Embryonic facial prominence (tissue), 1 donor: ENCODE results near the gene BAHCC1.

Source experiments
- DNase-seq: peaks from one replicate; pipeline ENCODE4 v3.0.0-alpha.2; 2016; ENCODE audit errors: extremely low spot score

Gene BAHCC1

GRCh38 chr17:81398176-81398831 is 3.0 kb downstream of the BAHCC1 start:
- DNase-seq = no peak

GRCh38 chr17:81398832-81399411 is 3.7 kb downstream of the BAHCC1 start:
- no peak for DNase-seq

- no peak for DNase-seq
Observed at GRCh38 chr17:81399481-81400153, 4.4 kb downstream of the BAHCC1 start.

GRCh38 chr17:81400154-81400977 is 5.1 kb downstream of the BAHCC1 start:
- DNase-seq = no peak

- no peak for DNase-seq
Observed at GRCh38 chr17:81400996-81401722, 5.9 kb downstream of the BAHCC1 start.

GRCh38 chr17:81401723-81402529 is 6.7 kb downstream of the BAHCC1 start:
- no peak for DNase-seq

- no peak for DNase-seq
Observed at GRCh38 chr17:81402530-81402941, 7.3 kb downstream of the BAHCC1 start.

- DNase-seq = no peak
Observed at GRCh38 chr17:81402981-81403467, 7.8 kb downstream of the BAHCC1 start.

- no peak for DNase-seq
Observed at GRCh38 chr17:81403671-81404534, 8.6 kb downstream of the BAHCC1 start.

- DNase-seq = no peak
Observed at GRCh38 chr17:81404558-81405165, 9.4 kb downstream of the BAHCC1 start.

- DNase-seq = no peak
Observed at GRCh38 chr17:81405411-81405872, 10.2 kb downstream of the BAHCC1 start.

- no peak for DNase-seq
Observed at GRCh38 chr17:81406117-81406953, 11.1 kb downstream of the BAHCC1 start.

- DNase-seq = no peak
Observed at GRCh38 chr17:81408049-81408448, 12.8 kb downstream of the BAHCC1 start.

GRCh38 chr17:81409190-81409935 is 14.1 kb downstream of the BAHCC1 start:
- no peak for DNase-seq

- no peak for DNase-seq
Observed at GRCh38 chr17:81410852-81411251, 15.6 kb downstream of the BAHCC1 start.

- DNase-seq = no peak
Observed at GRCh38 chr17:81411305-81411704, 16.0 kb downstream of the BAHCC1 start.

- no peak for DNase-seq
Observed at GRCh38 chr17:81412490-81413093, 17.3 kb downstream of the BAHCC1 start.
